Femur (tissue), 1 donor: ENCODE data around the gene NDUFV3.
"Not testable (repeated sequence)": the region's sequence is repeated elsewhere in the genome, so short reads cannot be mapped to it uniquely, and the experiment has no call there.

Experiments
- DNase-seq: peaks from one replicate; pipeline ENCODE4 v3.0.0-alpha.2; 2017

Gene NDUFV3

DNA sequence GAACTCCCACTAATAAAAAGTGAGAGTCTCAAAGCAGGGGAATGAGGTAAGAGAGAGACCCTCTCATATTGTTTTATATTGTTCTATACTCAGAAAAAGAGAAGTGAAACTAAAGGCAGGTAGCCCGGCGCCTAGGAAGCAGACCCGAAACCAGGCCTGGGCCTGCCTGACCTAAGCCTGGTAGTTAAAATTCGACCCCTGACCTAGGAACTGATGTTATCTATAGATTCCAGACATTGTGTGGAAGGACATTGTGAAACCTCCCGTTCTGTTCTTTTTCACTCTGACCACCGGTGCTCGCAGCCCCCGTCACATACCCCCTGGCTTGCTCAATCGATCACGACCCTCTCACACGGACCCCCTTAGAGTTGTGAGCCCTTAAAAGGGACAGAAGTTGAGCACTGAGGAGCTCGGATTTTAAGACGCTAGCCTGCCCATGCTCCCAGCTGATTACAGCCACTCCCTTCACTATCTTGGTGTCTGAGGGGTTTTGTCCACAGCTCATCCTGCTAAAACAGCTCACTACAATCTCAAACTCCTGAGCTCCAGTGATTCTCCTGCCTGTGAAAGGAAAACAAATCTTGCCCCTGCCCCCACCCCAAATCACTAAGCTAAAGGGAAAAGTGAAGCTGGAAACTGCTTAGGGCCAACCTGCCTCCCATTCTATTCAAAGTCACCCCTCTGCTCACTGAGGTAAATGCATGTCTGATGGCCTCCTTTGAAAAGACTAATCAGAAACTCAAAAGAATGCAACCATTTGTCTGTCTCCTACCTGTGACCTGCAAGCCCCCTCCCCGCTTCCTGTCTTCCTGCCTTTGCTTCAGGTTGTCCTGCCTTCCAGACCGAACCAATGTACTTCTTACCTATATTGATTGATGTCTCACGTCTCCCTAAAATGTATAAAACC lies 44.2 kb downstream of the NDUFV3 start:
- DNase-seq: not testable (repeated sequence)

DNA sequence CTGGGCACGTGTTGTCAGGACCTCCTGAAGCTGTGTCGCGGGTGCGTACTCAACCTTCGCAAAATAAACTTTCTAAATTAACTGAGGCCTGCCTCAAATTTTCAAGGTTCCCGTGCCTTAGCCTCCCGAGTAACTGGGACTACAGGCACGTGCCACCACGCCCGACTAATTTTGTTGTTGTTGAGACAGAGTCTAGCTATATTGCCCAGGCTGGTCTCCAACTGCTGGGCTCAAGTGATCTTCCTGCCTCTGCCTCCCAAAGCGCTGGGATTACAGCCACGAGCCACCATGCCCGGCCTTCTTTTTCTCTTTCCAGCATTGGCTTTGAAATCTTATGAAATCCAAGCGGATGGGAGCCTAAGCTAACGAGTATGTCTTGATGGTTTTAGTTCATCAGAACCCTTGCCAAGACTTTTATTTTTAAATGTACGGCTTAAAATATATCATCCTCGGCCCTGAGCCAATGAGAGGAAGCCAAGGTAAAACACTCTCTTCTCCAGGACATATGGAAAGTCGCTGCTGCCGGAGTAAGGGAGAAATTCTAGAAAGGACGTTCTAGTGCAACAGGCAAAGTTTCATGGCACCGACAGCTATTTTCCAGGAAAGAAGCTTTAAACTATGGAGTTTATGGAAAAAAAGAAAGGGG lies 45.0 kb downstream of the NDUFV3 start:
- DNase-seq: peak; percentile 86

DNA sequence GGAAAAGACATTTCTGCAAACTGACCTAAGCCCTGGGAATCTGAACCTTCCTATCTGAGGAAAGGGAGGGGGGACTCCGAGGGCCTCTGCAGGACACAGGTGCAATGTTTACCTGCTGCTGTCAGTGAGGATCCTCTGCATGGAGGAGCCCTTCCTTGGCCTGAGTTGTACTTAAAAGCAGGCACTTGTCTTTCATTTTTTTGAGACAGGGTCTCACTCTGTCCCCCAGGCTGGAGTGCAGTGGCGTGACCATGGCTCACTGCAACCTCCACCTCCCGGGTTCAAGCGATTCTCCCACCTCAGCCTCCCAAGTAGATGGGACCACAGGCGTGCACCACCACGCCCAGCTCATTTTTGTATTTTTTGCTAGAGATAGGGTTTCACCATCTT lies 45.5 kb downstream of the NDUFV3 start:
- DNase-seq: not testable (repeated sequence)

DNA sequence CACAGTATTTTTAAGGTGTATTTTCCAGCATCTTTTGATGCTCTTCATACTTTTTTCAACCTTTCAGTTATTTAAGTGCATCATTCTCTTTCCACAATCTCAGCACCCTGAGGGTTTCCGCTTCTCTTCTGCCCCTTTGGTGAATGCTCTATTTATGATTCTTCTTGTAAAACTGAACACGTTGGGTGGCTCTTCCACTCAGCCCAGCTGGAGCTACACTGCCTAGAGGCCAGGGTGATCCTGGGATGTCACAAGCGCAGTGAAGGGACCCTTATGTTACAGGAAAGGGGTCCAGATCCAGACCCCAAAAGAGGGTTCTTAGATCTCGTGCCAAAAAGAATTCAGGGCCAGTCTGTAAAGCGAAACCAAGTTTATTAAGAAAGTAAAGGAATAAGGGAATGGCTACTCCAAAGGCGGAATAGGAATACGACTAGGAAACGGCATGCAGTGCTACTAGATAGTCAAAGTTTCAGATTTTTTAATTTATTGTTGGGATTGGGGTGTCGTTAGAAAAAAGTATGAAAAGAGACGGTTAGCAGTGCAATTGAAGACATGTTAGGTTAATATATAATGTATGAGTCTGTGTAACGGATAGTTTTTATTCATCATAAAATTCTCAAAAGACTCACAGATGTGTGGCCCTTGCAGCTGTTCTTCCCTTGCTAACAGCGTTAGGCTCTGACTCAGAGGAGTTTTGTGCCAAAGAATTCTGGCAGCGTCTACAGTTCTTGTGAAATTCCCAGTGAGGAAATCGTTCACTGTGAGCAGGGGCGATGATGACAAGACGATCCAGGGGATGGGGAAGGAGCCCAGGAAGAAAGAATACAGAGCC lies 46.7 kb downstream of the NDUFV3 start:
- DNase-seq: peak; percentile 94

DNA sequence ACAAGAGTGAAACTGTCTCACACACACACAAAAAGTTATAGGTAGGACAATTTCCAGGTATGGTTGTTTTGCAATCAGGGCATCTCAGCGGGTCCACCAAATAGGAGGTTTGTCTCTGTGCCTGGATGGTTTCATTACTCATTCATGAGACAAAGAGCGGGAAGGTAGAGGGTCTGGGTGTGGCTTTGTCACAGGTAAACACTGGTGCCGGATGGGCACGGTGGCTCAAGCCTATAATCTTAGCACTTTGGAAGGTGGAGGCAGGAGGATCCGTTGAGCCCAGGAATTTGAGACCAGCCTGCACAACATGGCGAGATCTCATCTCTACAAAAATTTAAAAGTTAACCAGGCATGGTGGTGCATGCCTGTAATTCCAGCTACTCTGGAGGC lies 48.6 kb downstream of the NDUFV3 start:
- DNase-seq: no peak

DNA sequence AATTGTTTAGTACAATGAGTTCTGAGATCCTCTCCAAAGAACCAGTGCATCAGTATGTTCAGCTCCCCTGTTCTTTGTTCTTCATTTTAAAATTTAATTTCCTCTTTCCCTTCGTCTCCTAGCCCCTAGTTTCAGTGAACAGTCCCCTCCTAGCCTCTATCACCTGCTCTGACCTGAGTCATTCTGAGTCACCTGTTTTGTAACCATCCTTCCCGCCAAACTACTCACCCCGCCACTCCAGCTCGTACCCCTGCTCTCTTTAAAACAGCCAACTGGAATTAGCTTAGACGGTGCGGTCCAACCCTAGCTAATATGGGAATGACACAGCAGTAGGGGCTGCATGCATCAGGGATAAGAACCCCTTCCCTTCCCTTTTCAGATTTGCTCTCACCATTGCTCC lies 49.1 kb downstream of the NDUFV3 start:
- no peak for DNase-seq

DNA sequence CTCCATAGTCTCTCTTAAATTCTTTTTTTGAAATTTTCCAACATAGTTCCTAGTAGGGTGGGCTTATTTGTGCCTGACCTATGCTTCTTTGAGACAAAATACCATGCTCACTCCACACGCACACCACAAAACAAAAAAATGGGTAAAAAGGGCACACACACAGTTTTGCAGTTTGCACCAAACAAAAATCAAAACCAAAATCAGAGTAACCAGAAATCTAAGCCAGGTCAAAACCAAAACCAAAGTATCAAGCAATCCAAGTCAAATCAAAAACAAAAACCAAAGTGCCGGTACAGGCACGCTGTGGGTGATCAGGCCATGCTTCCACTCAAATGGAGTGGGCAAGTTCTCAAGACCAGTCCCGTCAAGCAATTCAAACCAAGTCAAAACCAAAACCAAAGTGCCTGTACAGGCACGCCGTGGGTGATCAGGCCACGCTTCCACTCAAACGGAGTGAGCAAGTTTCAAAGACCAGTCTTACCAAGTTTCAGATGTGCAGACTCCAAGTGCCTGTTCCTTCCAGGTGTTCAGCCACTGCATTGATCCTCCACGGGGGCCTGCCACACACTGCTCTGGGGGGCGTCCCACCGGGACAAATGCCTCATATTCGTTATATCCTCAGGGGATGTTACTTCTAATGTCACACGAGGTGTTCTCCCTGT lies 56.1 kb downstream of the NDUFV3 start:
- not testable (repeated sequence) for DNase-seq

DNA sequence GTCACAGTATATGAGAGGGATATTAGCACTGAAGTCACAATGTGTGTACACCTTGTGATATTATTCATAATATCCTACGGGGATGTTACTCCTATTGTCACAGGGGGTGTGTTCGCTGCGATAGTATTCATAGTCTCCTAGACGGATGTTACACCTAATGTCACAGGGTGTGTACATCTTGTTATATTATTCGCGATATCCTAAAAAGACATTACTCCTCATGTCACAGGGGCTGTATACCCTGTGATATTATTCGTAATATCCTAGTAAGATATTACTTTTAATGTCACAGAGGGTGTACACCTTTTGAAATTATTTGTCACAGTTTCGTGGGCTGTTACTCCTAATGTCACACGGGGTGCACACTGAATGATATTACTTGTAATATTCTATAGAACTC lies 58.1 kb downstream of the NDUFV3 start:
- not testable (repeated sequence) for DNase-seq

DNA sequence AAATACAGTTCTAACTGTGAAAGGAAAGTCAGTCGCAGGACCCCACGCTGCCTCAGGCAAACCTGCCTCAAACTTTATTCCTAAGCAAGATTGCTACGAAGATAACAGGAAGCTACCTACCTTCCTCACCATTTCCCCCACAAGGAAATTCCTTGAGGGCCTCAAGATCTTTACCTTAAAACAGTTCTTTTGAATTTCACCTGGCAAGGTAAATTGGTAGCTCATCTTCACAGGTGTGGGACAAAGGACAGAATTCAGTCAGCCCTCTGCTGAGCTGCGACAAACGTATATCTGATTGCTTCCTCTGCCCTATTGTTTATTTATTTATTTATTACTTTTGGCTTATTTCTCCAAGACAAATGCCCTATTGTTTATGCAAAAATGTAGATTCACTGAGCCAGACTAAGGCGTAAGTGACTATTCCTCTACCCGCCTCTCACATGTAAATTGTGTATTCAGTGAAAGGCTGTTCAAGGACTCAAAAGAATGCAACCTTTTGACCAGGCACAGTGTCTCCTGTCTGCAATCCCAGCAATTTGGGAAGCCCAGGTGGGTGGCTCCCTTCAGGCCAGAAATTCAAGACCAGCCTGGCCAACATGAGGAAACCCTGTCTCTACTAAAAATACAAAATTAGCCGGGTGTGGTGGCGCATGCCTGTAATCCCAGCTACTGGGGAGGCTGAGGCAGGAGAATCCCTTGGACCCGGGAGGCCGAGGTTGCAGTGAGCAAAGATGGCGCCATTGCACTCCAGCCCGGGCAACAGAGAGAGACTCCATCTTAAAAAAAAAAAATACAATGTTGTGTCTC lies 63.9 kb downstream of the NDUFV3 start:
- DNase-seq: no peak

DNA sequence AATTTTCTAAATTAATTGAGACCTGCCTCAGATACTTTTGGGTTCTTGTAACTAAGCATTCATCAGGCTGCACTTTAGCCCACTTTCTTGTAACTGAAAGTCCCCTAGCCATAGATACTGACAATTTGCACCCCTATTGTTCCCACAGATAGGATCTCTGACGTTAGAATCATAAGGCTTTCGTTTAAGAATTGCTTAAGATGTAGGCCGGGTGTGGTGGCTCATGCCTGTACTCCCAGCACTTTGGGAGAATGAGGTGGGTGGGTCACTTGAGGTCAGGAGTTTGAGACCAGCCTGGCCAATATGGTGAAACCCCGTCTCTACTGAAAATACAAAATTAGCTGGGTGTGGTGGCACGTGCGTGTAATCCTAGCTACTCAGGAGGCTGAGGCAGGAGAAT lies 65.0 kb downstream of the NDUFV3 start:
- not testable (repeated sequence) for DNase-seq

DNA sequence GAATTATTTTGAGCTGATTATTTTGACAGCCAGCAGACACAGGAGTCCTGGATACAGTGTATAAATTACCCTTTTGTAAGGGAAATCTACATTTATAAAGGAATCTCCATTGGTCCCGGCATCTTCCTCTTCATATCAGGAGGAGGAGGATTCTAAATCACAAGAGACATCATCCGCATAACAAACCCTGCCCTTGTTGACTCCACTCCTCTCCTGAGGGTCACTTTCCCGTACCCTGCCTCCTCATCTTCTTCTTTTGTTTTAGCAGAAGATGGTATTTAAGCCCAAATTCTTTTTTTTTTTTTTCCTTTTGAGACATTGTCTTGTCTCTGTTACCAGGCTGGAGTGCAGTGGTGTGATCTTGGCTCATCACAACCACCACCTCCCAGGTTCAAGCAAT lies 66.6 kb downstream of the NDUFV3 start:
- no peak for DNase-seq

DNA sequence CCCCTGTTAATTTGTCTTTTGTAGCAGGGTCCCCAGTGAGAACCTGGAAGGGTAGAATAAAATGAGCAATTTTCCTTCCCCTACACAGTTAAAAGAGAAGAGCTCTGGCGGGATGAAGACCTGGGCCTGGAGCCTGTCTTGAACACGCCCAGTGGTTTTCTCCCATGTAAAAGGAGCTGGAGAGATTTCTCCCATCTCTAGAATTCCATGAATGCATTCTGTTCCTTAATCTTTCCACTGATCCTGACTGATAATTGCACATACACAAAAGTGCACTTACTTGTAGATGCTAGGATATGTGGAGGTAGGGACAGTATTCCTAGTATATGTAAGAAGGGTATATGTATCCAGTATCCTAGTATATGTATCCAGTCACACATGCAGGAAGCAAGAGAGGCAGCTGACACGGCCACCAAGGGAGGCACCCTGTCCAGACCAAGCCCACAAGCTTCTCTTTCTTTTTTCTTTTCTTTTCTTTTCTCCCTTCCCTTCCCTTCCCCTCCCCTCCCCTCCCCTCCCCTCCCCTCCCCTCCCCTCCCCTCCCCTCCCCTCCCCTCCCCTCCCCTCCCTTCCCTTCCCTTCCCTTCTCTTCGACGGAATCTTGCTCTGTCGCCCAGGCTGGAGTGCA lies 69.4 kb downstream of the NDUFV3 start:
- DNase-seq: no peak
